Colonic mucosa (tissue), 4 donors: Measurements from ENCODE around the gene ARID5B. TPM values are rescaled to one million over a fixed set of nuclear protein-coding genes. Genes with fewer than 3 reads are reported as not detected.

Source experiments
- DNase-seq: peaks from one replicate; pipeline ENCODE4 v3.0.0-alpha.2; 2020
- H3K27ac ChIP-seq: fragments of 200-600 bp; one replicate; pipeline ENCODE4 v1.8.0; 2021
- H3K27me3 ChIP-seq: fragments of 200-600 bp; one replicate; pipeline ENCODE4 v1.8.0; 2021
- H3K36me3 ChIP-seq: fragments of 200-600 bp; one replicate; pipeline ENCODE4 v1.8.0; 2021
- H3K4me1 ChIP-seq: fragments of 200-600 bp; one replicate; pipeline ENCODE4 v1.8.0; 2021; ENCODE audit warnings: mild to moderate bottlenecking
- H3K4me3 ChIP-seq: fragments of 200-600 bp; one replicate; pipeline ENCODE4 v1.8.0; 2021
- H3K9ac ChIP-seq, 2 donors: one replicate each; pipeline ENCODE4 v1.7.0; 2013; ENCODE audit warnings: control low read depth in 2 of 2, low read depth in 2 of 2, low read length in 2 of 2
- H3K9me3 ChIP-seq: fragments of 200-600 bp; one replicate; pipeline ENCODE4 v1.8.0; 2021
- intact Hi-C: fragments of 100-400 bp; cut with DNase I; formaldehyde crosslinking; loops from one replicate; pipeline ENCODE4 v1.14.1; 2022
- total RNA-seq, 2 donors: library from RNA; stranded (reverse); fragmentation: NEBNext Ultra II Directional in 1 of 2; extraction: Animal tissue kit (Norgen Biotek cat#: 25700) in 1 of 2; gene quantifications; one replicate each; pipeline ENCODE4 v1.2.1, GENCODE V29; 2021
- TF ChIP-seq, protein P1 (sequence below): fragments of 200-600 bp; IDR thresholded peaks from one replicate; pipeline ENCODE4 v1.8.0; 2022; ENCODE audit warnings: antibody characterized with exemption, mild to moderate bottlenecking
- donor health status: healthy.
- donor health status: DM: no; HTN: no; CAD: no.
- donor health status: DM: no; HTN: no; CAD: no.

Gene ARID5B
- total RNA-seq, 2 donors from 2014 or later = 18.8 to 27.2 TPM

DNA sequence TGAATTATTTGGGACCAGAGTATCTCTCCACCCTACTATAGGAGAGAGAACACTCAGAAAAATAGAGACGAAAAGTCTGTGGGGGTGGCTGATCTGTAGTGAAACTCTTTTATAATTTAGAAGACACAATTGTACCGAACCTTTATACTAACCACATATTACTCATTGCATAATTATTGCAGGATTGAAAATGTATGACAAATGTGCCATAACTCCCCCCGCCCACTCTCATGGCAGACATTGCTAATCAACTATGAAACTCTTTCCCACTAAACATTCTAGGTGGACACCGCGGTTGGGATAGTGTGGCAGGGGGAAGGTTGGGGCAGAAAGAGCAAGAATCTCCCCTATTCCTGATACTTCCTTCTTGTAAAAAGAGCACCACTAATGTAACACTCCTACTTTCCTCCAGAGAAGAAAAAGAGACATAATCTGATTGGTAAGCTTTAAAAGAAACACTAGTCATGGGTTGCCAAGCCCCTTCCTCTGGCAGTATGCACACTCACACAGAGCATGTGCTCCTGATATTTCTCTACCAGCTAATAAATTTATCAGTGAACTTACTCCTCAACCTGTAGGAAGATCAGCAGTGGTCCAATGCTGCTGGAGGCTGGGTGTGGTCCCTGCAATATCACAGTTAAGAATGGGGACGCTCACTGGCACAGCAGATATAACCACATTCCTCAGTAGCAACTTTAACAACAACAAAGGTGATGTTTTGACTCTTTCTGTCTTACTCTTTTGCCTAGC lies 18.7 kb upstream of the ARID5B start:
- TF ChIP-seq, protein P1, sequence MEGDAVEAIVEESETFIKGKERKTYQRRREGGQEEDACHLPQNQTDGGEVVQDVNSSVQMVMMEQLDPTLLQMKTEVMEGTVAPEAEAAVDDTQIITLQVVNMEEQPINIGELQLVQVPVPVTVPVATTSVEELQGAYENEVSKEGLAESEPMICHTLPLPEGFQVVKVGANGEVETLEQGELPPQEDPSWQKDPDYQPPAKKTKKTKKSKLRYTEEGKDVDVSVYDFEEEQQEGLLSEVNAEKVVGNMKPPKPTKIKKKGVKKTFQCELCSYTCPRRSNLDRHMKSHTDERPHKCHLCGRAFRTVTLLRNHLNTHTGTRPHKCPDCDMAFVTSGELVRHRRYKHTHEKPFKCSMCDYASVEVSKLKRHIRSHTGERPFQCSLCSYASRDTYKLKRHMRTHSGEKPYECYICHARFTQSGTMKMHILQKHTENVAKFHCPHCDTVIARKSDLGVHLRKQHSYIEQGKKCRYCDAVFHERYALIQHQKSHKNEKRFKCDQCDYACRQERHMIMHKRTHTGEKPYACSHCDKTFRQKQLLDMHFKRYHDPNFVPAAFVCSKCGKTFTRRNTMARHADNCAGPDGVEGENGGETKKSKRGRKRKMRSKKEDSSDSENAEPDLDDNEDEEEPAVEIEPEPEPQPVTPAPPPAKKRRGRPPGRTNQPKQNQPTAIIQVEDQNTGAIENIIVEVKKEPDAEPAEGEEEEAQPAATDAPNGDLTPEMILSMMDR = no peak
- no peak overlapping the region for H3K9ac ChIP-seq
- no peaks in the 10 kb centered on the region for H3K9me3 ChIP-seq
- DNase-seq = no peak
- intact Hi-C loops = no loop called here
- no peaks in the 10 kb centered on the region for H3K27me3 ChIP-seq
- H3K4me3 ChIP-seq = no peak overlapping the region
- no peak overlapping the region for H3K27ac ChIP-seq
- no peaks in the 10 kb centered on the region for H3K4me1 ChIP-seq
- H3K36me3 ChIP-seq = no peaks in the 10 kb centered on the region

GRCh38 chr10:61883371-61884025 lies 18.0 kb upstream of the ARID5B start:
- H3K27me3 ChIP-seq = no peaks in the 10 kb centered on the region
- H3K27ac ChIP-seq = no peak overlapping the region
- H3K9me3 ChIP-seq = no peaks in the 10 kb centered on the region
- H3K36me3 ChIP-seq = no peaks in the 10 kb centered on the region
- TF ChIP-seq, protein P1 = no peak
- no peak for DNase-seq
- intact Hi-C loops = no loop called here
- no peaks in the 10 kb centered on the region for H3K4me1 ChIP-seq
- no peak overlapping the region for H3K9ac ChIP-seq
- H3K4me3 ChIP-seq = no peak overlapping the region

- DNase-seq = no peak
- TF ChIP-seq, protein P1 = no peak
- no peak overlapping the region for H3K27ac ChIP-seq
- no peak overlapping the region for H3K9ac ChIP-seq
- no peaks in the 10 kb centered on the region for H3K4me1 ChIP-seq
- H3K27me3 ChIP-seq = no peaks in the 10 kb centered on the region
- no peak overlapping the region for H3K4me3 ChIP-seq
- intact Hi-C loops = no loop called here
- no peaks in the 10 kb centered on the region for H3K9me3 ChIP-seq
- H3K36me3 ChIP-seq = no peaks in the 10 kb centered on the region
These were observed 13.7 kb upstream of the ARID5B start for GRCh38 chr10:61887772-61888171.

- TF ChIP-seq, protein P1 = no peak
- no peaks in the 10 kb centered on the region for H3K9me3 ChIP-seq
These were observed 12.8 kb upstream of the ARID5B start for GRCh38 chr10:61888744-61889143.

GRCh38 chr10:61890430-61890829 lies 11.1 kb upstream of the ARID5B start:
- DNase-seq = no peak
- Histone ChIP-seq H3K9me3 (no peaks in the 10 kb centered on the region), H3K4me1 (no peaks in the 10 kb centered on the region), H3K27ac (no peak overlapping the region), H3K4me3 (no peak overlapping the region), H3K36me3 (no peaks in the 10 kb centered on the region), H3K27me3 (no peaks in the 10 kb centered on the region), H3K9ac (no peak overlapping the region)
- intact Hi-C loops = no loop called here
- TF ChIP-seq, protein P1 = no peak

More at GRCh38 chr10:61888744-61889143, 12.8 kb upstream of the ARID5B start:
- H3K4me1 ChIP-seq = no peaks in the 10 kb centered on the region
- no peaks in the 10 kb centered on the region for H3K36me3 ChIP-seq
- H3K27ac ChIP-seq = no peak overlapping the region
- no peak overlapping the region for H3K4me3 ChIP-seq
- H3K27me3 ChIP-seq = no peaks in the 10 kb centered on the region
- intact Hi-C loops = no loop called here
- DNase-seq = no peak
- H3K9ac ChIP-seq = no peak overlapping the region
